GM12878 (cell line): Measurements from ENCODE around the gene TPST1.

Experiments
- CBFB ChIP-seq: IDR thresholded peaks from 2 replicates; pipeline ENCODE4 v1.6.1; 2016; ENCODE audit warnings: antibody characterized with exemption, low read depth
- CTCF ChIP-seq, 3 experiments: IDR thresholded peaks in 2 of 3; conservative IDR thresholded peaks in 1 of 3; 2 replicates each; pipeline ENCODE4 v1.5.1; 2011; ENCODE audit warnings: low read depth in 3 of 3, low read length in 3 of 3, mild to moderate bottlenecking in 3 of 3, control low read depth in 2 of 3, moderate library complexity in 2 of 3, inconsistent platforms in 1 of 3, mixed read lengths in 1 of 3; ENCODE audit not compliant: control insufficient read depth in 2 of 3, insufficient read depth in 1 of 3; ENCODE audit errors: extremely low read depth in 1 of 3
- ELK1 ChIP-seq: IDR thresholded peaks from 2 replicates; pipeline ENCODE4 v1.6.1; 2012; ENCODE audit warnings: low read depth, low read length, improper control_type of control experiment
- POLR2A ChIP-seq: IDR thresholded peaks from 2 replicates; pipeline ENCODE4 v1.6.1; 2011; ENCODE audit warnings: low read depth, mild to moderate bottlenecking, low read length
- RAD21 ChIP-seq: IDR thresholded peaks from 2 replicates; pipeline ENCODE4 v1.6.1; 2011; ENCODE audit warnings: mild to moderate bottlenecking, low read depth, low read length, moderate library complexity; ENCODE audit not compliant: insufficient read depth
- SRF ChIP-seq, 2 experiments: IDR thresholded peaks; 2 replicates each; pipeline ENCODE4 v1.6.1; 2011; ENCODE audit warnings: low read depth in 2 of 2, low read length in 2 of 2, mild to moderate bottlenecking in 1 of 2, moderate library complexity in 1 of 2

GRCh38 chr7:66330961-66331360 is 125.8 kb downstream of the TPST1 start:
- TF ChIP-seq SRF (IDR thresholded peaks at IDR 0.05; ENCODE audit: low read depth in 2 of 2, low read length in 2 of 2) (no peak), RAD21 (no peak), POLR2A (no peak), ELK1 (no peak), CBFB (no peak), CTCF (IDR thresholded peaks at IDR 0.05 in 2 of 3, conservative IDR thresholded peaks at IDR 0.05 in 1 of 3; ENCODE audit: control insufficient read depth in 2 of 3, extremely low read depth in 1 of 3, insufficient read depth in 1 of 3, low read depth in 3 of 3, low read length in 3 of 3) (no peak)
